A549 (cell line): ENCODE measurements around the gene LMNA. TPM values are rescaled to one million over a fixed set of nuclear protein-coding genes. Genes with fewer than 3 reads are reported as not detected.

ENCODE experiments used
- ATAC-seq, 2 experiments: fragments of 200-7000 bp in 1 of 2; fragments of >200 bp in 1 of 2; cut with Nextera tagmentation in 1 of 2; cut with Tn5 transposase in 1 of 2; 3 replicates each; pipeline versions ENCODE4 v1.8.0 to v1.9.1; 2018 to 2020; ENCODE audit warnings: mild to moderate bottlenecking in 1 of 2, moderate library complexity in 1 of 2
- CTCF ChIA-PET: fragments of 300-600 bp; sonication (Branson Sonifier 250); formaldehyde crosslinking; extraction: SDS; loops from one replicate; lab custom pipeline; 2021; ENCODE audit warnings: antibody characterized with exemption, inconsistent platforms; lab: Yijun Ruan, JAX
- POLR2A ChIA-PET: fragments of 350-600 bp; formaldehyde crosslinking; extraction: SDS; loops from one replicate; lab custom pipeline; 2021; ENCODE audit warnings: antibody characterized with exemption, inconsistent platforms; lab: Yijun Ruan, JAX
- DNase-seq, 2 experiments: peaks; one replicate each; pipeline versions ENCODE4 v3.0.0 to v3.0.0-alpha.2; 2011 to 2016; ENCODE audit warnings: low read depth in 1 of 2, low spot score in 1 of 2
- FAIRE-seq: peaks from 2 replicates; lab custom pipeline; 2011; peaks lifted over from hg19 to GRCh38; lab: Jason Lieb, UNC
- H3K27ac ChIP-seq, 2 experiments: fragments of >200 bp; sonication (Bioruptor Twin); formaldehyde crosslinking; 3 replicates each; pipeline ENCODE4 v1.5.1; 2016 to 2017
- H3K4me1 ChIP-seq: fragments of >200 bp; sonication (Bioruptor Twin); formaldehyde crosslinking; 3 replicates; pipeline ENCODE4 v1.6.1; 2016
- H3K4me2 ChIP-seq: fragments of >200 bp; sonication (Bioruptor Twin); formaldehyde crosslinking; 3 replicates; pipeline ENCODE4 v1.6.1; 2016
- H3K4me3 ChIP-seq: fragments of >200 bp; sonication (Bioruptor Twin); formaldehyde crosslinking; 3 replicates; pipeline ENCODE4 v1.5.1; 2016
- H3K9me3 ChIP-seq: fragments of >200 bp; sonication (Bioruptor Twin); formaldehyde crosslinking; 3 replicates; pipeline ENCODE4 v1.6.1; 2016
- CBX8 ChIP-seq: fragments of 200-600 bp; sonication (generic); IDR thresholded peaks from 2 replicates; pipeline ENCODE4 v1.6.1; 2016
- CEBPB ChIP-seq, 2 experiments: fragments of >200 bp in 1 of 2; sonication (Bioruptor Twin) in 1 of 2; formaldehyde crosslinking in 1 of 2; IDR thresholded peaks; 2 replicates each; pipeline ENCODE4 v1.6.1; 2012 to 2016
- ELK1 ChIP-seq: fragments of 150-350 bp; IDR thresholded peaks from 2 replicates; pipeline ENCODE4 v1.6.1; 2014; ENCODE audit warnings: low read depth, mild to moderate bottlenecking, low read length
- FOSL2 ChIP-seq, 2 experiments: fragments of 450-650 bp in 1 of 2; fragments of >200 bp in 1 of 2; sonication (Bioruptor Twin) in 1 of 2; formaldehyde crosslinking; IDR thresholded peaks; 2 replicates each; pipeline versions ENCODE4 v1.5.0 to v1.6.1; 2016 to 2020; ENCODE audit warnings: mild to moderate bottlenecking in 1 of 2, moderate library complexity in 1 of 2
- GATA3 ChIP-seq: IDR thresholded peaks from 2 replicates; pipeline ENCODE4 v1.6.1; 2012; ENCODE audit warnings: borderline replicate concordance
- HOXA7 ChIP-seq: fragments of 250-450 bp; sonication (Bioruptor Pico); IDR thresholded peaks from 2 replicates; pipeline ENCODE4 v1.5.0; 2020; ENCODE audit warnings: mild to moderate bottlenecking, moderate library complexity
- JUN ChIP-seq, 2 experiments: fragments of >200 bp; sonication (Bioruptor Twin); formaldehyde crosslinking; IDR thresholded peaks; 2 replicates in 1 of 2; 3 replicates in 1 of 2; pipeline ENCODE4 v1.6.1; 2016 to 2017
- KDM5A ChIP-seq: fragments of 200-600 bp; sonication (generic); IDR thresholded peaks from 2 replicates; pipeline ENCODE4 v1.6.1; 2016; ENCODE audit warnings: antibody characterized with exemption, mild to moderate bottlenecking
- MAFK ChIP-seq: fragments of 450-650 bp; IDR thresholded peaks from 2 replicates; pipeline ENCODE4 v1.6.1; 2014; ENCODE audit not compliant: partially characterized antibody
- MYC ChIP-seq: IDR thresholded peaks from 2 replicates; pipeline ENCODE4 v1.6.1; 2012; ENCODE audit warnings: mild to moderate bottlenecking, inconsistent platforms, low read length, improper control_type of control experiment, borderline replicate concordance
- NFE2L2 ChIP-seq: fragments of 150-350 bp; conservative IDR thresholded peaks from 2 replicates; pipeline ENCODE4 v1.6.1; 2014; ENCODE audit warnings: low read length
- POLR2AphosphoS2 ChIP-seq: conservative IDR thresholded peaks from 2 replicates; pipeline ENCODE4 v1.6.1; 2012; ENCODE audit warnings: low read length, improper control_type of control experiment, inconsistent platforms
- RAD21 ChIP-seq, 2 experiments: fragments of >200 bp in 1 of 2; sonication (Bioruptor Twin) in 1 of 2; formaldehyde crosslinking in 1 of 2; IDR thresholded peaks in 1 of 2; conservative IDR thresholded peaks in 1 of 2; 2 replicates in 1 of 2; 3 replicates in 1 of 2; pipeline ENCODE4 v1.6.1; 2012 to 2018; ENCODE audit warnings: inconsistent platforms in 1 of 2
- TFCP2L1 ChIP-seq: fragments of 250-450 bp; sonication (Bioruptor Pico); IDR thresholded peaks from 2 replicates; pipeline ENCODE4 v1.5.0; 2021; ENCODE audit warnings: mild to moderate bottlenecking
- ZSCAN20 ChIP-seq: fragments of 250-450 bp; sonication (Bioruptor Pico); IDR thresholded peaks from 2 replicates; pipeline ENCODE4 v1.8.0; 2022; ENCODE audit warnings: mild to moderate bottlenecking, moderate library complexity
- WGBS: methylation state at CpG from one replicate; pipeline ENCODE4 v1.1.6; 2017; ENCODE audit errors: missing lambda C conversion rate; 5-methylcytosine and 5-hydroxymethylcytosine counted together
- polyA plus RNA-seq, 4 experiments: library from polyadenylated mRNA; depleted of rRNA in 3 of 4; stranded (reverse); fragments of >200 nt; fragmentation: RNase III in 1 of 4; extraction: RNeasy Plus Mini Kit Qiagen cat#74134 plus additional on column Dnase treatment in 1 of 4; gene quantifications; 2 replicates in 3 of 4; 3 replicates in 1 of 4; pipeline ENCODE4 v1.2.3, GENCODE V29; 2011 to 2017

Gene LMNA
- polyA plus RNA-seq, 2 of the 4 experiments (the other 2 are of a cell fraction), result 214 to 286 TPM

GRCh38 chr1:156104861-156105832 lies 9.4 kb upstream of the LMNA start (continued):
- TF ChIP-seq RAD21 (conservative IDR thresholded peaks at IDR 0.05 in 1 of 2, IDR thresholded peaks at IDR 0.05 in 1 of 2), result no peak
- no peak for TF ChIP-seq TFCP2L1
- TF ChIP-seq FOSL2 (IDR thresholded peaks at IDR 0.05), result no peak
- no peak for TF ChIP-seq FOSL2 (CRISPR knock-in tag; IDR thresholded peaks at IDR 0.05)
- no peak for TF ChIP-seq ELK1
- TF ChIP-seq MYC, result no peak
- TF ChIP-seq CEBPB (IDR thresholded peaks at IDR 0.05), result no peak

GRCh38 chr1:156106624-156107488 lies 7.7 kb upstream of the LMNA start:
- FAIRE-seq (no peak), ATAC-seq (peak; percentile 34 to 45), DNase-seq (peak in 1 of 2 experiments; percentile 73)
- ChIA-PET CTCF (interaction anchor here (0.5 to 29.4 kb wide), 8 partner anchors 8 to 584 kb away, joined by 3 to 2239 read pairs (median 6); partner anchors contain the start of genes LMNA and SEMA4A), POLR2A (interaction anchor here (1.0 to 6.0 kb wide), 6 partner anchors 8 to 21 kb away, joined by 4 to 49 read pairs (median 8); partner anchors contain the start of gene LMNA)
- TF ChIP-seq ZSCAN20 (CRISPR knock-in tag) (0 out of 2 replicates have a peak, but pooled peaks have one; percentile 44), RAD21 (conservative IDR thresholded peaks at IDR 0.05 in 1 of 2, IDR thresholded peaks at IDR 0.05 in 1 of 2) (0 out of 5 replicates have a peak, but pooled peaks of 1 of the 2 experiments have one; percentile 3), CBX8 (no peak), JUN (IDR thresholded peaks at IDR 0.05) (peak in 1 of 2 experiments; percentile 70; a peak in 3 of 5 replicates)
- no peaks in the 10 kb centered on the region for H3K9me3 ChIP-seq
- H3K4me3 ChIP-seq, result peak overlapping the region; percentile 36
- peak overlapping the region; percentile 92 to 96 for H3K27ac ChIP-seq
- peaks cover 73% of the 10 kb centered on the region for H3K4me1 ChIP-seq
- H3K4me2 ChIP-seq, result peak overlapping the region; percentile 98
- WGBS, result 37% methylated on average over 12 of the region's 14 CpGs

GRCh38 chr1:156108057-156108456 lies 6.5 kb upstream of the LMNA start:
- FAIRE-seq (no peak), DNase-seq (no peak), ATAC-seq (no peak)
- H3K4me2 ChIP-seq, result 0 out of 3 replicates have a peak overlapping the region, but pooled peaks have one; percentile 7
- ChIA-PET POLR2A (interaction anchor here (2.3 to 6.0 kb wide), 2 partner anchors 15 to 20 kb away, joined by 10 to 49 read pairs; no protein-coding TSS in a partner anchor), CTCF (interaction anchor here (1.7 to 29.4 kb wide), 4 partner anchors 8 to 30 kb away, joined by 5 to 2239 read pairs (median 46); partner anchors contain the start of genes LMNA and SEMA4A)
- H3K4me3 ChIP-seq, result no peak overlapping the region
- TF ChIP-seq NFE2L2 (peak; percentile 49; the same call in 1 of the 2 replicates), HOXA7 (CRISPR knock-in tag) (no peak), CEBPB (IDR thresholded peaks at IDR 0.05) (no peak), GATA3 (no peak), MAFK (peak; percentile 73)
- 80% methylated on average over 3 of the region's 3 CpGs for WGBS
- peaks cover 72% of the 10 kb centered on the region for H3K4me1 ChIP-seq
- H3K9me3 ChIP-seq, result no peaks in the 10 kb centered on the region
- peak overlapping the region; percentile 92 to 96 for H3K27ac ChIP-seq

- DNase-seq (no peak), FAIRE-seq (no peak), ATAC-seq (no peak)
- Histone ChIP-seq H3K4me3 (no peak overlapping the region), H3K9me3 (no peaks in the 10 kb centered on the region), H3K4me1 (peaks cover 72% of the 10 kb centered on the region), H3K4me2 (0 out of 3 replicates have a peak overlapping the region, but pooled peaks have one; percentile 7), H3K27ac (peak overlapping the region; percentile 92 to 96; a peak in 5 of 6 replicates)
- TF ChIP-seq KDM5A, result no peak
- TF ChIP-seq POLR2AphosphoS2, result no peak
- POLR2A ChIA-PET, result no interaction called here
- CTCF ChIA-PET, result interaction anchor here (0.7 to 29.4 kb wide), 5 partner anchors 9 to 117 kb away, joined by 3 to 2239 read pairs (median 5); partner anchors contain the start of genes LMNA and SEMA4A
- WGBS, result 89% methylated on average over 6 of the region's 6 CpGs
Measured at GRCh38 chr1:156108664-156109241, 5.8 kb upstream of the LMNA start.
